GM23338 (cell line): Measurements from ENCODE around the gene SORCS3. TPM values are rescaled to one million over a fixed set of nuclear protein-coding genes. Genes with fewer than 3 reads are reported as not detected.

Experiments
- ATAC-seq: fragments of 200-7000 bp; cut with Tn5 transposase; 3 replicates; pipeline ENCODE4 v1.9.1; 2020
- DNase-seq: peaks from one replicate; pipeline ENCODE4 v3.0.0-alpha.2; 2015; ENCODE audit warnings: low spot score
- H2AFZ ChIP-seq: fragments of 200-600 bp; sonication (generic); 2 replicates; pipeline ENCODE4 v1.8.0; 2016; ENCODE audit warnings: antibody characterized with exemption, mild to moderate bottlenecking, moderate library complexity
- H3F3A ChIP-seq: fragments of 200-600 bp; sonication (generic); replicated peaks from 2 replicates; pipeline ENCODE4 v1.8.0; 2017; ENCODE audit warnings: antibody characterized with exemption, mixed run types, low read depth
- H3K27ac ChIP-seq: fragments of 200-600 bp; sonication (generic); 2 replicates; pipeline ENCODE4 v1.6.1; 2016; ENCODE audit warnings: low read depth
- H3K27me3 ChIP-seq: fragments of 200-600 bp; sonication (generic); 2 replicates; pipeline ENCODE4 v1.8.0; 2016; ENCODE audit warnings: mild to moderate bottlenecking, mixed run types, moderate library complexity; ENCODE audit not compliant: insufficient read depth
- H3K36me3 ChIP-seq: fragments of 200-600 bp; sonication (generic); 2 replicates; pipeline ENCODE4 v1.8.0; 2016; ENCODE audit warnings: mild to moderate bottlenecking; ENCODE audit not compliant: insufficient read depth
- H3K4me1 ChIP-seq: fragments of 200-600 bp; sonication (generic); 2 replicates; pipeline ENCODE4 v1.8.0; 2016; ENCODE audit warnings: mild to moderate bottlenecking, moderate library complexity; ENCODE audit not compliant: insufficient read depth
- H3K4me2 ChIP-seq: fragments of 200-600 bp; sonication (generic); 2 replicates; pipeline ENCODE4 v1.7.1; 2017; ENCODE audit warnings: mixed run types
- H3K4me3 ChIP-seq: fragments of 200-600 bp; sonication (generic); 2 replicates; pipeline ENCODE4 v1.6.1; 2016; ENCODE audit warnings: mixed run types
- H3K79me2 ChIP-seq: fragments of 200-600 bp; sonication (generic); replicated peaks from 2 replicates; pipeline ENCODE4 v1.8.0; 2017; ENCODE audit warnings: mild to moderate bottlenecking; ENCODE audit not compliant: insufficient read depth
- H3K9me2 ChIP-seq: fragments of 200-600 bp; sonication (generic); 2 replicates; pipeline ENCODE4 v1.8.0; 2017; ENCODE audit not compliant: insufficient read depth
- H4K20me1 ChIP-seq: fragments of 200-600 bp; sonication (generic); replicated peaks from 2 replicates; pipeline ENCODE4 v1.8.0; 2017; ENCODE audit warnings: mild to moderate bottlenecking; ENCODE audit not compliant: insufficient read depth
- H3K27ac Mint-ChIP-seq: 2 replicates; pipeline ENCODE4 v1.8.0; 2020; ENCODE audit warnings: inconsistent platforms, mild to moderate bottlenecking, moderate library complexity, mixed read lengths
- H3K27me3 Mint-ChIP-seq: 3 replicates; pipeline ENCODE4 v1.8.0; 2022; ENCODE audit warnings: low read depth, mild to moderate bottlenecking, moderate library complexity, mixed read lengths, inconsistent platforms; ENCODE audit not compliant: insufficient read depth, poor library complexity
- H3K36me3 Mint-ChIP-seq: 3 replicates; pipeline ENCODE4 v1.8.0; 2021; ENCODE audit warnings: low read depth, mild to moderate bottlenecking, inconsistent platforms, moderate library complexity, mixed read lengths
- H3K4me1 Mint-ChIP-seq: 3 replicates; pipeline ENCODE4 v1.8.0; 2020; ENCODE audit warnings: mild to moderate bottlenecking, inconsistent platforms, mixed read lengths
- H3K4me3 Mint-ChIP-seq: 3 replicates; pipeline ENCODE4 v1.8.0; 2021; ENCODE audit warnings: moderate library complexity, mild to moderate bottlenecking, inconsistent platforms, mixed read lengths
- H3K9me3 Mint-ChIP-seq: 3 replicates; pipeline ENCODE4 v1.8.0; 2020; ENCODE audit warnings: moderate library complexity, mild to moderate bottlenecking, inconsistent platforms, mixed read lengths
- CREB1 ChIP-seq: fragments of 250-450 bp; sonication (Bioruptor Pico); IDR thresholded peaks from 2 replicates; pipeline ENCODE4 v1.5.0; 2020; ENCODE audit warnings: low read depth, mild to moderate bottlenecking, moderate library complexity
- CTCF ChIP-seq, 2 experiments: fragments of 200-600 bp in 1 of 2; sonication (generic) in 1 of 2; conservative IDR thresholded peaks; 2 replicates each; pipeline versions ENCODE4 v1.5.1 to v1.6.1; 2016 to 2017; ENCODE audit warnings: antibody characterized with exemption in 2 of 2, low read depth in 2 of 2, mild to moderate bottlenecking in 2 of 2, moderate library complexity in 1 of 2
- EZH2 ChIP-seq: fragments of 200-600 bp; sonication (generic); IDR thresholded peaks from one replicate; pipeline ENCODE4 v1.8.0; 2017; ENCODE audit warnings: antibody characterized with exemption, mild to moderate bottlenecking, low read depth; ENCODE audit not compliant: unreplicated experiment
- STAT1 ChIP-seq: IDR thresholded peaks from one replicate; pipeline ENCODE4 v1.6.1; 2016; ENCODE audit warnings: antibody characterized with exemption; ENCODE audit not compliant: unreplicated experiment
- ZNF114 ChIP-seq: fragments of 250-450 bp; sonication (Bioruptor Pico); IDR thresholded peaks from 2 replicates; pipeline ENCODE4 v1.5.0; 2020; ENCODE audit warnings: mild to moderate bottlenecking, moderate library complexity
- ZNF331 ChIP-seq: fragments of 250-450 bp; sonication (Bioruptor Pico); IDR thresholded peaks from 2 replicates; pipeline ENCODE4 v1.5.0; 2020; ENCODE audit warnings: low read depth, mild to moderate bottlenecking, moderate library complexity
- ZNF462 ChIP-seq: fragments of 250-450 bp; sonication (Bioruptor Pico); IDR thresholded peaks from 2 replicates; pipeline ENCODE4 v1.5.0; 2020; ENCODE audit warnings: mild to moderate bottlenecking, moderate library complexity
- polyA plus RNA-seq: library from polyadenylated mRNA; unstranded; fragments of >200 nt; fragmentation: Nextera tagmentation; extraction: Ambion mirVana; gene quantifications from 2 replicates; pipeline ENCODE4 v1.2.1, GENCODE V29; 2016
- total RNA-seq: library from RNA; depleted of rRNA; stranded (reverse); fragments of >200 nt; shearing (Covaris generic); gene quantifications from 2 replicates; pipeline ENCODE4 v1.2.3, GENCODE V29; 2014

SORCS3 gene
- total and polyA plus RNA-seq, 2 experiments from 2014 or later = 0.37 to 1.4 TPM

GRCh38 chr10:104928734-104929133 lies 287.6 kb downstream of the SORCS3 start (continued):
- TF ChIP-seq ZNF462 (CRISPR knock-in tag) = no peak
- TF ChIP-seq ZNF114 (CRISPR knock-in tag) = no peak
- TF ChIP-seq EZH2 = no peak
- TF ChIP-seq ZNF331 = no peak
- TF ChIP-seq CTCF (conservative IDR thresholded peaks at IDR 0.05; ENCODE audit: low read depth in 2 of 2) = no peak

- Histone ChIP-seq H3K27ac (no peak overlapping the region), H3K4me1 (no peaks in the 10 kb centered on the region), H3F3A (no peaks in the 10 kb centered on the region), H3K4me3 (no peak overlapping the region), H3K27me3 (no peaks in the 10 kb centered on the region), H3K4me2 (no peak overlapping the region), H3K36me3 (no peaks in the 10 kb centered on the region), H2AFZ (no peak overlapping the region), H4K20me1 (no peaks in the 10 kb centered on the region), H3K79me2 (no peaks in the 10 kb centered on the region), H3K9me2 (no peaks in the 10 kb centered on the region)
- H3K4me3 Mint-ChIP-seq = no peak overlapping the region
- H3K27ac Mint-ChIP-seq = no peak overlapping the region
- H3K9me3 Mint-ChIP-seq = no peaks in the 10 kb centered on the region
- H3K36me3 Mint-ChIP-seq = no peaks in the 10 kb centered on the region
- no peaks in the 10 kb centered on the region for H3K27me3 Mint-ChIP-seq
- TF ChIP-seq STAT1 = no peak
- TF ChIP-seq CREB1 (CRISPR knock-in tag) = no peak
- TF ChIP-seq ZNF331 = no peak
- no peak for ATAC-seq
- no peak for DNase-seq
- peaks cover 10% of the 10 kb centered on the region for H3K4me1 Mint-ChIP-seq
Observed at GRCh38 chr10:104931612-104932134, 290.6 kb downstream of the SORCS3 start.
